Head of caudate nucleus (tissue), 42 donors: ENCODE measurements around the gene SYT15.
"Not testable (repeated sequence)": the region's sequence is repeated elsewhere in the genome, so short reads cannot be mapped to it uniquely, and the experiment has no call there.

ENCODE experiments used
- DNase-seq, 42 donors: peaks; one replicate each; pipeline versions ENCODE4 v3.0.0 to v3.0.0-alpha.2; 2020 to 2021; ENCODE audit warnings: mixed read lengths in 7 of 42
- intact Hi-C: fragments of 100-400 bp; cut with DNase I; formaldehyde crosslinking; loops from one replicate; pipeline ENCODE4 v1.15.0; 2022

Gene SYT15

DNA sequence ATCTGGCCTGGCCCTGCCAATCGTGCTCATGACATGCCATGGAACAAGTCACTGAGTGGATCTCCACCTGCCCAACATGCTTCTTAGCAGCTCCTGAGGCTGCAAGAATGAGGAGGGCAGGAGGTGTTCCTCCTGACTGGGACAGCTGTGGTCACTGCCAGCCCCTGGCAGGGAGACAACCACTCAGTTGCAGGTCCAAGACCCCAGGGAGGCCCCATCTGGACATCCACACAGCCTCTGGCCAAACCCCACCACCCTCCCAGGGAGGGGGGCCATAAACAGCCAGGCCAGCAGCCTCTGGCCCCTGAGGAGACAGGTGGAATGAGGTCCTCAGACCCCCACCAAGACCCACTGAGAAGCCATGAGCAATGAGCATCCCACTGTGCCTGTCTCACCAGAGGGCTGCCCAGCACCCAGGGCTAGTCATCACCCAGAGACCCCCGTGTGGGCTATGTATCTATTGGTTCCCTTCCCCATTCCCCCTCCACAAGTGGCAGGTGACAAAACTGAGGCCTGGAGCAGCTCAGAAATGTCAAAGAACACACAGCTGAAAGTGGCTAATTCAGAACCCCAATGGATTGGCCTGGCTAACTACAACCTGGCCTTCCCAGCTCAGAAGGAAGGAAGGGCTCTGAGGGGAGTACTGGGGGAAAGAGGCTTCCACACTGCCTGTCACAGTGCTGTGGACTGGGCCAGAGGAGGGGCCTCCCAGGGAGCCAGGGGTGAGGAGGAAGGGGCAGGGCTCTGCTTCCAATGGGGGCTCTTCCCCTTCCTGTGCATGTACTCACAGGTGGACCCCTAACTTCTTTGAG lies 25.5 kb upstream of the SYT15 start:
- intact Hi-C loops, result no loop called here
- DNase-seq, result peak in 37 of 42 donors; percentile 0 to 43 (median 8)

DNA sequence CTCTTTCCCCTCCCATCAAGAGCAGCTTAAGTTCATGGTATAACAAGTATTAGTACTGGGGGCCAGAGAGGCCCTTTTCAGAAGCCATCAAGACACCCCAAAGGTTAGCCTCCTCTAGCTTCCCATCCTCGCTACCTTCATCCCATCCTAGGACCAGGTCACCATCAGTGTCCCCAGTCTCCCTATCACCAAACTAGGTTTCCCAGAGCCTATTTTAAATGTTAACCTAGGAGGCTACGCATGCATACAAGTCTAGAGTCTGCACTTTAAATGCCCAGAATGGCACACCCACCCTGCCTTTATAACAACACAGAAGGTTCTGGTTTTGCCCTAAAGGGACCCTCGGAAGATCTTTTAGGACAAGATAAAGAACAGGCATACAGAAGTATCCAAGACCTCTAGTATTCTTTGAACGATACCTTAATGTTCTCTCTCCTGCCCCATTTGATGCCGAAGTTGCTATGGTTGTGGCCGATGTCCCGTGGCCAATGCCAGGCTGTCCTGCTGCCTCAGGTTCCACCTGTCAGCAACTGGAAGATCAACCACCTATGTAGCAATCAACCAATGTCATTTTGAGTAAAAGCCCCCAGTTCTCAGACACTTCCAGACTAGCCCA lies 24.7 kb upstream of the SYT15 start:
- peak in 11 of 42 donors; percentile 0 to 16 (median 2) for DNase-seq
- intact Hi-C loops, result no loop called here

DNA sequence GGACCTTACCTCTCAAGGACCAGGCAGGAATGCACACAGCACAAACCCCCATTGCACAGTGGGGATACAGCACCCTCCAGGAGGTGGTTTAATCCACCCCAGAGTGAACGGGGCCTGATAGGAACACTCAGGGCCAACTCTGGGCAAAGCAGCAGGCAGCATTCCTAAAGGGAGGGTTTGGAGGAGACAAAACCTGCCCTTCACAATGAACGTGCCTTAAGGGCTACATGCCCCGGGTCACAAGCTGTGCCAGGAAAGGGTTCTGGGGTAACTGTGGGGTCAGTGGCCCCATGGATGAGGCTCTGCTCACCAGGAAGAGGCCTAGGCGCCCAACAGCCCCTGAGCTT lies 23.6 kb upstream of the SYT15 start:
- intact Hi-C loops, result no loop called here
- peak in 21 of 42 donors; percentile 0 to 42 (median 5) for DNase-seq

GRCh38 chr10:46555713-46556514 lies 23.0 kb upstream of the SYT15 start:
- DNase-seq, result peak in 37 of 42 donors; percentile 1 to 46 (median 12)
- intact Hi-C loops, result no loop called here

- peak in 33 of 42 donors; percentile 0 to 45 (median 8) for DNase-seq
- intact Hi-C loops, result no loop called here
These were observed 22.2 kb upstream of the SYT15 start, which contains the start of gene GPRIN2 for GRCh38 chr10:46556515-46557318. Gene GPRIN2, minus strand, starts transcription at chr10:46556658. Its CDS starts 5,922 bp downstream, at chr10:46550736.

- peak in 36 of 42 donors; percentile 1 to 45 (median 8) for DNase-seq
- intact Hi-C loops, result no loop called here
These were observed 21.4 kb upstream of the SYT15 start for GRCh38 chr10:46557319-46558121.

GRCh38 chr10:46558122-46558391 lies 20.9 kb upstream of the SYT15 start:
- intact Hi-C loops, result no loop called here
- peak in 2 of 42 donors; percentile 1 to 4 for DNase-seq

- DNase-seq, result peak in 32 of 42 donors; percentile 0 to 42 (median 8)
- intact Hi-C loops, result no loop called here
These were observed 20.3 kb upstream of the SYT15 start for GRCh38 chr10:46558392-46559185.

DNA sequence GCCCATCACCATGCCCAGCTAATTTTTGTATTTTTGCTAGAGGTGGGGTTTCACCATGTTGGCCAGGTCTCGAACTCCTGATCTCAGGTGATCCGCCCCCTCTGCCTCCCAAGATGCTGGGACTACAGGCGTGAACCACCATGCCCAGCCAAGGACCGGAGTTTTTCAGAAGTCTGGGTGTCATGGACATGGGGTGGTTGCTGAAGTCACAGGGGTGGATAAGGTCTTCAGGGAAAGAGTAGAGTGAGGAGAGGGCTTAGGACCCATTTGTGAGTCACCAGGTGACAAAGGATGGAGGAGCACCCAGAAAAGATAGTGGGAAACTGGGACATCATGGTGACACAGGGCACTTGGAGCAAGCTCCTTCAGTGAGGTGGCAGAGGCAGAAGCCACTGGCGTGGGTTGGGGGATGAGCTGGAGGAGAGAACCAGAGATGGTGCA lies 19.7 kb upstream of the SYT15 start:
- intact Hi-C loops, result no loop called here

GRCh38 chr10:46560381-46560780 lies 18.5 kb upstream of the SYT15 start:
- intact Hi-C loops, result no loop called here
- DNase-seq, result peak in 35 of 42 donors; percentile 0 to 44 (median 10)

More for the DNA sequence above, 19.7 kb upstream of the SYT15 start:
- DNase-seq, result peak in 24 of 42 donors; percentile 0 to 42 (median 8)

DNA sequence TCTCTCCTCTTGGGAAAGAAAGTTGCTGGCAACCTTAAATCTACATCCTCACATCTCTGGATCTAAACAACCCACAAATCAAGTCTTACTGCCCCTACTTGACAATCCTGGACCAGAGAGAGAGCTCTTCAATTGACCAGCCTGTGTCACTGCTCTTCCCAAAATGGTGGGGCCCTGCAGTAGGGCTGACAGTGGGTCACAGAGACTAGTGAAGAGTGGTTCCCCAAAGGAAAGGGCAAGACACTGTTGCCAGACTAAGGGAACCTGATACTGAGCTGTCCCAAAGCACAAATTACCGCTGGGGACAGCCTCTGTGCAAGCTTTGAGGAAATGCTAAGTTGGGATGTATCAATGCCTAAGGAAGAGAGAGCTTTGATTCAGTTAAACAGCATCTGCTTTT lies 18.0 kb upstream of the SYT15 start:
- DNase-seq, result peak in 13 of 42 donors; percentile 0 to 33 (median 3)
- intact Hi-C loops, result no loop called here

DNA sequence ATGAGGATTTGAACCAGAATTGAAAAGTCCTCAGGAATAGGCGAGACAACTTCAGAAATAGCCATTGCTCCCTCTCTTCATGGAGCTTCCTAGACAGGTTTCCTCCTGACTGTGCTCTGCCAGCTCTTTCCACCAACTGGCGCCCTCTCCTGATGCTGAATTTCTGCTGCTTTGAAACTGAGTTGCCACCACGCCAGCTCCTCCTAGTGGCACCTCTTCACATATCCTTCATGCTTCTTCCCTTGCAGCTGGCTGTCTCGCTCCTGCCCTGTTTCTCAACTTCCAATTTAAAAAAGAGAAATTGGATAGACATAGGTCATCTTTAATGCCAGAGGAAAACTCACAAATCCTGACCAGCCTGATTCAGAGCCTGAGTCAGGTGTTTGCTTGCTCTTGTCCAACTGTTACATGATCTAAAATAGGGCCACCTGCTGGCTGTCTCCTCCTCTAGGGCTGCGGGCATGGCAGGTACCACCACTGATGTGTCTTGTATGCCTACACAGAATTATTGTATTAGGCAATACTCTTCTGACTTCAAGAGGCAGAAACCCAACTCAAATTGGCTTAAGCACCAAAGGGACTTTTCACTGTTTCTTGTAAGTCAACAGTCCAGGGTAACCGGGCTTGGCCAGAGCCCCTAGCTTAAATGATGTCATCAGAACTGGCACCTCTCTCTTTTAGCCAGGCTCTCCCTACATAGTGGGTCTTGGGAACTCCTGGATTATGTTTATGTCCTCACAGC lies 13.2 kb upstream of the SYT15 start:
- DNase-seq, result peak; percentile 18 to 86 (median 70)
- intact Hi-C loops, result not testable (repeated sequence)

DNA sequence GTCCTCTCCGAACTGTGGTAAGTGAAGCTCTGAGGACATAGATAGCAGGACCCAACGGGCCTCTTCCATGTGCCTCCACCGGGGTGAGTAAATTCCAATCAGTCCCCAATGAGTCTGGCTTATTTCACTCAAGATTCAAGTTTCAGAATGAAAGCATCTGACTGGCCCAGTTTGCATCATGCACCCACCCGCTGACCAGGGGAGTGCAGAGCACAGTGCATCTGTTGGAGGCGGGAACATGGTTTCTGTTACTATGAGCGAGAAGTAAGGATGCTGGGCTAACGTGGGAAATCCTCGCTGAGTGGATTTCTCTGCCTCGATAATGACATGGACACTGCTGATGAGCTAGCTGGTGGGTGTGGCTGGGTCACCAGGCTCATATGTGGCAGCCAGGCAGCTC lies 11.8 kb upstream of the SYT15 start:
- intact Hi-C loops, result not testable (repeated sequence)
- DNase-seq, result peak in 2 of 42 donors; percentile 10 to 19

DNA sequence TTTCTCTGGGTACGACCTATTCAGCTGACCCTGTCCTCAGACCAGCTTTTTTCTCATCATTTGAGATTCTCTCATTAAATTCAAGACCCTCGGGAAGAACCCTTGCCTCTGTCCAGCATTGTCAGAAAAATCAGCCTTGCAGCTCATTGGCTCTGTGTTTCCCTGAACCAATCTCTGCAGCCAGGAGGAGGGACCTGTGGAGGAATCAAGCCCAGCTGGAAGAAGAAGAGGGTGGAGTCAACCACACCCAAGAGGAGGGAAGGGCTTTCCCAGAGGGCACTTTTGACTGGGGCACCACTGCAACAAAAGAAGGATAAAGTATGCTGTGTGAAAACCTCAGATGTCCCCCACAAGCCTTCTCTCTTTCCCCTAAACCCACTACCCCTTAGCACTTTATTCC lies 8.3 kb upstream of the SYT15 start:
- DNase-seq, intact Hi-C loops: not testable (repeated sequence)

GRCh38 chr10:46572765-46573164 lies 6.2 kb upstream of the SYT15 start:
- DNase-seq, intact Hi-C loops: not testable (repeated sequence)

DNA sequence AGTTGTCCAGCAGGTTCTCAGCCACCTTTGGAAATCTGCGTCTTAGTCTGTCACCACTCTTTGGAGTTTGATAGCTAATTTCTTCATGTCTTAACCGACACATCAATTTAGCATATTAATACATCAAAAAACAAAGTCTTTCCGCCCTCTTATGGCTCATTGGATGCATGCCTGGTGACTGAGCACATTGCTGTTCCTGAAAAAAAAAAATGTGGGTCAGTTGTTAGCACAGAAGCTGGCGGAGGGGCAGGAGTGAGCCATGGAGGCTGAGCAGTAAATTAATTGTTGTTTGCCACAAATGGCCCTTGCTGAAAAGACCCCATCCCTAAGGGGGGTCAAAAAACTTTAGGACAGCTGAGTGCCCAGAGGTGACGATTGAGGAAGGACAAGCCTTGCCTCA lies 5.6 kb upstream of the SYT15 start:
- intact Hi-C loops, DNase-seq: not testable (repeated sequence)
